ENCODE data around the gene L2HGDH.
A peak's percentile ranks its signal among the peaks of the same experiment; 100 is the strongest.
"Not testable (repeated sequence)": the region's sequence is repeated elsewhere in the genome, so short reads cannot be mapped to it uniquely, and the experiment has no call there.

L2HGDH gene

GRCh38 chr14:50320283-50320682, 8.3 kb upstream of the L2HGDH start:
- no peaks in the 10 kb centered on the region for H3K9me3 Mint-ChIP-seq
- H3K4me3 Mint-ChIP-seq, result no peak overlapping the region
- H3K36me3 Mint-ChIP-seq, result peaks cover 8% of the 10 kb centered on the region
- H3K27ac Mint-ChIP-seq, result no peak overlapping the region
- no peaks in the 10 kb centered on the region for H3K27me3 Mint-ChIP-seq
- H3K4me1 Mint-ChIP-seq, result peaks cover 45% of the 10 kb centered on the region

GRCh38 chr14:50319721-50320120, 7.7 kb upstream of the L2HGDH start:
- no peak overlapping the region for H3K4me3 Mint-ChIP-seq
- peaks cover 45% of the 10 kb centered on the region for H3K4me1 Mint-ChIP-seq
- no peaks in the 10 kb centered on the region for H3K9me3 Mint-ChIP-seq
- H3K27ac Mint-ChIP-seq, result peak overlapping the region; percentile 75
- H3K27me3 Mint-ChIP-seq, result no peaks in the 10 kb centered on the region
- H3K36me3 Mint-ChIP-seq, result peaks cover 6% of the 10 kb centered on the region

- Mint-ChIP-seq H3K9me3 (no peaks in the 10 kb centered on the region), H3K4me3 (no peak overlapping the region), H3K27me3 (no peaks in the 10 kb centered on the region), H3K4me1 (peaks cover 47% of the 10 kb centered on the region), H3K27ac (peak overlapping the region; percentile 75), H3K36me3 (peaks cover 5% of the 10 kb centered on the region)
These were observed 7.3 kb upstream of the L2HGDH start for GRCh38 chr14:50319293-50319692.

- H3K4me1 Mint-ChIP-seq, result peaks cover 58% of the 10 kb centered on the region
- peaks cover 4% of the 10 kb centered on the region for H3K36me3 Mint-ChIP-seq
- H3K27ac Mint-ChIP-seq, result no peak overlapping the region
- H3K27me3 Mint-ChIP-seq, result no peaks in the 10 kb centered on the region
- H3K9me3 Mint-ChIP-seq, result no peaks in the 10 kb centered on the region
- no peak overlapping the region for H3K4me3 Mint-ChIP-seq
These were observed 6.1 kb upstream of the L2HGDH start for GRCh38 chr14:50318031-50318626.

GRCh38 chr14:50314098-50314497, 2.1 kb upstream of the L2HGDH start:
- Mint-ChIP-seq H3K4me1 (peaks cover 61% of the 10 kb centered on the region), H3K4me3 (peak overlapping the region; percentile 64)
- not testable (repeated sequence) for H3K27ac Mint-ChIP-seq, H3K9me3 Mint-ChIP-seq, H3K36me3 Mint-ChIP-seq, H3K27me3 Mint-ChIP-seq

GRCh38 chr14:50312734-50313054, 665 bp upstream of the L2HGDH start:
- H3K27ac Mint-ChIP-seq, result peak overlapping the region; percentile 100
- H3K4me1 Mint-ChIP-seq, result peaks cover 55% of the 10 kb centered on the region
- peaks cover 8% of the 10 kb centered on the region for H3K36me3 Mint-ChIP-seq
- H3K4me3 Mint-ChIP-seq, result peak overlapping the region; percentile 96
- H3K9me3 Mint-ChIP-seq, result no peaks in the 10 kb centered on the region
- H3K27me3 Mint-ChIP-seq, result no peaks in the 10 kb centered on the region

- Mint-ChIP-seq H3K9me3 (no peaks in the 10 kb centered on the region), H3K4me1 (peaks cover 50% of the 10 kb centered on the region), H3K27ac (peak overlapping the region; percentile 68), H3K36me3 (peaks cover 8% of the 10 kb centered on the region), H3K27me3 (no peaks in the 10 kb centered on the region), H3K4me3 (peak overlapping the region; percentile 96)
These were observed 575 bp downstream of the L2HGDH start for GRCh38 chr14:50311337-50311971.

- no peaks in the 10 kb centered on the region for H3K27me3 Mint-ChIP-seq
- no peak overlapping the region for H3K27ac Mint-ChIP-seq
- peaks cover 42% of the 10 kb centered on the region for H3K4me1 Mint-ChIP-seq
- H3K9me3 Mint-ChIP-seq, result no peaks in the 10 kb centered on the region
- H3K36me3 Mint-ChIP-seq, result peaks cover 8% of the 10 kb centered on the region
- peak overlapping the region; percentile 75 for H3K4me3 Mint-ChIP-seq
These were observed 1.6 kb downstream of the L2HGDH start for GRCh38 chr14:50310445-50310844.

GRCh38 chr14:50308363-50308915, 3.6 kb downstream of the L2HGDH start:
- Mint-ChIP-seq H3K27ac (no peak overlapping the region), H3K36me3 (peaks cover 4% of the 10 kb centered on the region), H3K27me3 (no peaks in the 10 kb centered on the region), H3K9me3 (no peaks in the 10 kb centered on the region), H3K4me1 (peaks cover 31% of the 10 kb centered on the region), H3K4me3 (no peak overlapping the region)

- peaks cover 13% of the 10 kb centered on the region for H3K36me3 Mint-ChIP-seq
- no peak overlapping the region for H3K27ac Mint-ChIP-seq
- H3K27me3 Mint-ChIP-seq, result no peaks in the 10 kb centered on the region
- H3K4me3 Mint-ChIP-seq, result no peak overlapping the region
- peaks cover 8% of the 10 kb centered on the region for H3K4me1 Mint-ChIP-seq
- H3K9me3 Mint-ChIP-seq, result no peaks in the 10 kb centered on the region
These were observed 8.1 kb downstream of the L2HGDH start for GRCh38 chr14:50303744-50304471.

GRCh38 chr14:50301914-50302313, 10.1 kb downstream of the L2HGDH start:
- Mint-ChIP-seq H3K9me3 (no peaks in the 10 kb centered on the region), H3K36me3 (peaks cover 18% of the 10 kb centered on the region), H3K4me3 (no peak overlapping the region), H3K4me1 (peaks cover 4% of the 10 kb centered on the region), H3K27ac (no peak overlapping the region), H3K27me3 (no peaks in the 10 kb centered on the region)

GRCh38 chr14:50299585-50299984, 12.4 kb downstream of the L2HGDH start:
- H3K27ac Mint-ChIP-seq, result no peak overlapping the region
- no peak overlapping the region for H3K4me3 Mint-ChIP-seq
- H3K4me1 Mint-ChIP-seq, result peaks cover 4% of the 10 kb centered on the region
- H3K36me3 Mint-ChIP-seq, result peaks cover 18% of the 10 kb centered on the region
- no peaks in the 10 kb centered on the region for H3K9me3 Mint-ChIP-seq
- no peaks in the 10 kb centered on the region for H3K27me3 Mint-ChIP-seq

- Mint-ChIP-seq H3K9me3 (no peaks in the 10 kb centered on the region), H3K4me1 (no peaks in the 10 kb centered on the region), H3K27me3 (no peaks in the 10 kb centered on the region), H3K36me3 (peaks cover 11% of the 10 kb centered on the region), H3K27ac (no peak overlapping the region), H3K4me3 (no peak overlapping the region)
These were observed 21.7 kb downstream of the L2HGDH start for GRCh38 chr14:50290306-50290705.

- no peaks in the 10 kb centered on the region for H3K4me1 Mint-ChIP-seq
- H3K27me3 Mint-ChIP-seq, result no peaks in the 10 kb centered on the region
- H3K27ac Mint-ChIP-seq, result no peak overlapping the region
- peaks cover 6% of the 10 kb centered on the region for H3K36me3 Mint-ChIP-seq
- H3K4me3 Mint-ChIP-seq, result no peak overlapping the region
- no peaks in the 10 kb centered on the region for H3K9me3 Mint-ChIP-seq
These were observed 23.9 kb downstream of the L2HGDH start for GRCh38 chr14:50288146-50288545.

GRCh38 chr14:50285861-50286260, 26.2 kb downstream of the L2HGDH start:
- Mint-ChIP-seq H3K4me1 (no peaks in the 10 kb centered on the region), H3K9me3 (no peaks in the 10 kb centered on the region), H3K27ac (no peak overlapping the region), H3K36me3 (peaks cover 4% of the 10 kb centered on the region), H3K27me3 (no peaks in the 10 kb centered on the region), H3K4me3 (no peak overlapping the region)

- Mint-ChIP-seq H3K4me3 (no peak overlapping the region), H3K36me3 (peaks cover 10% of the 10 kb centered on the region)
These were observed 39.5 kb downstream of the L2HGDH start for GRCh38 chr14:50272498-50272897.

More at GRCh38 chr14:50272498-50272897, 39.5 kb downstream of the L2HGDH start:
- H3K4me1 Mint-ChIP-seq, result no peaks in the 10 kb centered on the region
- H3K9me3 Mint-ChIP-seq, result no peaks in the 10 kb centered on the region
- no peak overlapping the region for H3K27ac Mint-ChIP-seq
- H3K27me3 Mint-ChIP-seq, result no peaks in the 10 kb centered on the region
